Hematopoietic multipotent progenitor cell treated with erythropoietin and hydrocortisone succinate and interleukin-3 and kit ligand, for 15 days (in vitro differentiated cells): ENCODE measurements around the gene FBXL20.
"Not testable (repeated sequence)": the region's sequence is repeated elsewhere in the genome, so short reads cannot be mapped to it uniquely, and the experiment has no call there.

Source experiments
- DNase-seq: peaks from one replicate; pipeline ENCODE4 v3.0.0-alpha.2; 2015; ENCODE audit warnings: low spot score

The FBXL20 gene

GRCh38 chr17:39401412-39402243, at the start of gene FBXL20:
Gene FBXL20 (minus strand): TSS chr17:39401626. CDS start chr17:39401402, 224 bp downstream.
- peak; percentile 89 for DNase-seq

GRCh38 chr17:39450847-39451581, 49.6 kb upstream of the FBXL20 start, which contains the start of gene MED1:
Gene MED1 (minus strand): TSS chr17:39451263. CDS start chr17:39451062, 201 bp downstream.
- peak; percentile 97 for DNase-seq

DNA sequence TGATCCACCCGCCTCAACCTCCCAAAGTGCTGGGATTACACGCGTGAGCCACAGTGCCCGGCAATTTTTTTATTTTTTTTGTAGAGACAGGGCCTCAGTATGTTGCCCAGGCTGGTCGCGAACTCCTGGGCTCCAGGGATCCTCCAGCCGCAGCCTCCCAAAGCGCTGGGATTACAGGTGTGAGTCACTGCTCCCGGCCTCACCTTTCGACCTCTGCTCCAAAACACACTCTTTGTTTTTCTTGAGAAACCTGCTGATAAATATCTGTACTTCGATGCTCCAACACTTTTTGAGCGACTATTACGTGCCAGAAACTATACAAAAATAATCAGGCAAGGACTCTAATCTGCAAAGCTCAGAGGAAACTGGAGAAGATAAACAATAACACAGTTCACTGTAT, 48.6 kb upstream of the FBXL20 start:
- no peak for DNase-seq

- DNase-seq = no peak
These were observed 46.1 kb upstream of the FBXL20 start for GRCh38 chr17:39447561-39447960.

GRCh38 chr17:39443326-39443725, 41.9 kb upstream of the FBXL20 start:
- no peak for DNase-seq

DNA sequence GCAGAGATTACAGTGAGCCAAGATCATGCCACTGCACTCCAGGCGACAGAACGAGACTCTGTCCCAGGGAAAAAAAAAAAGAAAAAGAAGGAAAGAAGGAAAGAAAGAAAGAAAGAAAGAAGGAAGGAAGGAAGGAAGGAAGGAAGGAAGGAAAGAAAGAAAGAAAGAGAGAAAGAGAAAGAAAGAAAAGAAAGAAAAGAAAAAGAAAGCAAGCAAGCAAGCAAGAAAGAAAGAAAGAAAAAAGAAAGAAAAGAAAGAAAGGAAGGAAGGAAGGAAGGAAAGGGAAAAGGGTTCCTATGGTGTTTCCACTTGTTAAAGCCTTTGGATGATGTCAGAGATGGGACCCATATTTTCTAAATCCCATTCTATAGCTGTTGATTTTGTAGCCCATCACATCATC, 38.4 kb upstream of the FBXL20 start:
- not testable (repeated sequence) for DNase-seq

- no peak for DNase-seq
These were observed 28.2 kb upstream of the FBXL20 start for GRCh38 chr17:39429600-39429999.

DNA sequence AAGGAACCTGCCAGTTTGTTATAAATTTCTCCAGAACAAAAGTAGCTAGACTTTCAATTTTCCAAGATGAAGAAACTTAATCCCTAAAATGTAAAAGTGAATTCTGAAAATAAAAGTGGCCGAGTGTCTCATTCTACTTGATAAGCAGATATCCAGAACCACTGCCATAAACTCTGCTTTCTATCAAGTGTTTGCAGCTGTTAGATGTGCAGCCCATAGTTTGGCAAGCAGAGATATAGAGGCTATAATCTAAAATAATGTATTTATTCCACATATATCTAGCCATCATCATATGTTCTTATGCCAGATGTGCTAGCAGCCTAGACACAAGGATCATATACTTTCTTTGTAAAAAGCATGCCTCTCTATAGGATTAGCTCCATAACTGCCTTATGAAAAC, 14.7 kb upstream of the FBXL20 start:
- peak; percentile 75 for DNase-seq

- no peak for DNase-seq
These were observed 8.9 kb upstream of the FBXL20 start for GRCh38 chr17:39410279-39410678.

DNA sequence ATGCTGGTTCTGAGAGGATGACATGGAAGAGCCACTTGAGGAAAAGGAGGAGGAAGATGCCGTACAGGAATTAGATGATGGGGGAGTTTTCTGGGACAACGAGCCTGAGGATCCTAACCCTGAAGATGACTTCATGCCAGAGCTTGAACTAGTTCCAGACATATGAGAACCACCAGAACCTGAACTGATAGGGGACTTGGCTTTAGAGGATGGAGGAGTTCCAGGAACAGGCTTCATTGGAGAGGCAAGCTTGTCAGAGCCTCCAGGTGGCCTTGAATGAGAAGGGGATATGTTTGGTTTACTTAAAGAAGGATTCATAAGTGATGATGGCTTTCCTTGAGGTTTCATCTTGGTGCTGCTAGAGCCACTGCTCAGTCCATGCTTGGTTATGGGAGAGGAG, 6.9 kb upstream of the FBXL20 start:
- no peak for DNase-seq

GRCh38 chr17:39406951-39407350, 5.5 kb upstream of the FBXL20 start:
- DNase-seq = no peak

DNA sequence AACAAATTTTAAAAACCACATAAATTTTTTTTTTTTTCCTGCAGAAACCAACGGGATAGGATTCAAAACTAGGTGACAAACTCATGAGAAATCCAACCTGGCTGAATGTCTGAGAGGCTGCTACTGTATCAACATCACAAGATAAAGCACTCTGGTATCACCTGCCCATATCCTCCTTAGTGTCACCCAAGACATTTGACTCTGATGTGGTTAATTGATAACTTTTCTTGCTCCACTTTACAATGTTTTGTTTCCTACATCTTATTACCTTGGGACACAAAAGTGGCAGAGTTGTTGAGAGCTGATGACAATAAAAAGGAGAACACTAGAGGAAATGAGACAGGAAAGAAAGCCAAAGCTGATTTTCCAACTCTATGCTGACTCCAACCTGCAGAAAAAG, 4.0 kb upstream of the FBXL20 start:
- DNase-seq = no peak

DNA sequence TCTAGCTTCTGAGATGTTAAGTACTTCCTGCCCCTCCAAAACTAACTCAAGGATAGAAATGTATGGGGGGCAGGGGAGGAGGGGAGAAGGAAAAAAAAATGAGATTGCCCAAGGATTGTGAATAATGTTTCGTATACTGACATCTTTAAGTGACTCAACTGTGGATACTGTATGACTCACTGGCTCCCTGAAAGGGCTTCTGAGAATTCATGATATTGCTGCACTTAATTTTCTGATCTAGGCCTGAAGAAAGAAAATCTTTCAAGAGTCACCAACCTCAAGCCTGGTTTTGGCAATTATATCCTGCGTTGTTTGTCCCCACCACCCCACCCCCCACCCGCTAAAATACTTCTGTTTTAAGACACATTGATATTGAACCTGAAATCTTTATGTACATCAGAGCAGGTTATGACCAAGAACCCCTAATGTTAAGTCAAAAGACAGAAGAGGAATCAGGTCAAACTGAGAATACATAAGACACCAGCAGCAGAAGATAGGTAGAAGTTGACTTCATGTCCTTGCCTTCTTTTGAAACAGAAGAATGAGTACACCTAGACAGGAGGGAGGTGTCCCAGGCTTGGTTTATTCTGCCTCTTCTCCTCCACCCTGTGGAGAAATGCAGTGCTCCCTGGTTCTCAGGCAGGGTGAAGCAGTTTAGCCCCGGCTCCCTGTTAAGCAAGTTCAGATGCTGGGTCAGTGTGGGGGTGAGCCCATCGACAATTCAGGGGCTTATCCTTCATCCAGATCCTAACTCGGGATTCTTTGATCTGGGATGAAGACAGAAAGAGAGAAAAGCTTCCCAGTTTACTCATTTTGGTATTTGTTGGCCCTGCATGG, 3.3 kb upstream of the FBXL20 start:
- no peak for DNase-seq

DNA sequence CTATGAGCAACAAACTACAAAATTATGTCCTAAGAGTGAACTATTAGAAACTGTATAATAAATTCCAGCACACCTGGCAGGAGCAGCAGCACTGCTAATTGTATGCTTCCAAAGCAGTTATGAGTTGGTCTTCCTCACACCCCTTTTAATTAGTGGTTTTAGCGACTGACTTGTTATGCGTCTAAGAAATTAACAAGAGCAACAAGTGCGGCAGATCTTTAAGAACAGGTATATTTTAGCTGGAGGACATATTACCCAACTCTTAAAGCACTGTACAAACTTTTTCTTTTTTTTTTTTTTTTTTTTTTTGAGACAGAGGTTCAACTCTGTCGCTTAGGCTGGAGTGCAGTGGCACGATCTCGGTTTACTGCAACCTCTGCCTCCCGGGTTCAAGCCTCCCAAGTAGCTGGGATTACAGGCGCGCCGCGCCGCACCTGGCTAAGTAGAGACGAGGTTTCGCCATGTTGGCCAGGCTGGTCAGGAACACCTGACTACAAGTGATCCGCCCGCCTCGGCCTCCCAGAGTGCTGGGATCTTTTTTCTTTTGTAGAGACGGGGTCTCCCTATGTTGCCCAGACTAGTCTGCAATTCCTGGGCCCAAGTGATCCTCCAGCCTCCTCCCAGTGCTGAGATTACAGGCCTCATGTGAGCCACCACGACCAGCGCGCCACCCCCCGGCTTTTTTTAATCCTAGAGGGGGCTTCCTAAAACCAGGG, 1.6 kb upstream of the FBXL20 start:
- DNase-seq = no peak

- peak; percentile 92 for DNase-seq
These were observed 941 bp upstream of the FBXL20 start for GRCh38 chr17:39402244-39402889.

- no peak for DNase-seq
These were observed 647 bp downstream of the FBXL20 start for GRCh38 chr17:39400547-39401411.

GRCh38 chr17:39399791-39400190, 1.6 kb downstream of the FBXL20 start:
- DNase-seq = no peak

- no peak for DNase-seq
These were observed 7.7 kb downstream of the FBXL20 start for GRCh38 chr17:39393736-39394135.

DNA sequence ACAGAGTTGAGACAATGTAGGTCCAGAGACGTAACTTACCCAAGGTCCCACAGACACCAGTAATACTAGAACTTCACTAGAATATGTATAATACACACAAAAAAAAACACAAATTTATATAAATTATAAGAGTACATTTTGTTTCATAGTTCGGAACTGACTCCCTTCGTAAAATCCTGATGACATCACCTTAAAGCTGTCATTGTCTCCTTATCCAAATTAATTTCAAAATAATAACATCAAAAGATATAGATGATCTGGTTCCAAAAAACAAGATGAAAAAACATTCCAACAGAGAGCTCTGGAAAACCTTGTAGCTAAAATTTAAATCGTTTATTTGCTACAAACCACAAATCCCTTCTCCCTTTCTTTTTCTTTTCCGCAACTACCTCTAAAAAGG, 10.0 kb downstream of the FBXL20 start:
- no peak for DNase-seq

DNA sequence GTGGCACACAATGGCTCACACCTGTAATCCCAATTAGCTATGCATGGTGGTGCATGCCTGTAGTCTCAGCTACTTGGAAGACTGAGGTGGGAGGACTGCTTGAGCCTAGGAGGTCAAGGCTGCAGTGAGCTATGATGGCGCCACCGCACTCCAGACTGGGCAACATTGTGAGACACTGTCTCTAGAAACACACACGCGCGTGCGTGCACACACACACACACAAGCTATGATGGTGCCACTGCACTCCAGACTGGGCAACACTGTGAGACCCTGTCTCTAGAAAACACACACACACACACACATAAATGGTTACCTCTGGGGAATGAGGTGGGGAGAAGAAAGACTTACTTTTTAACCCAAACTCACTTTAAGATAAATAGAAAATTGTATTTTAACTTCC, 16.4 kb downstream of the FBXL20 start:
- no peak for DNase-seq
